T-helper 22 cell (primary cell): ENCODE data around the gene MACROD2.

ENCODE experiments used
- DNase-seq: peaks from one replicate; pipeline ENCODE4 v3.0.0-alpha.2; 2020; ENCODE audit warnings: low read depth

Gene MACROD2

GRCh38 chr20:15814911-15815310 lies 1819.6 kb downstream of the MACROD2 start:
- no peak for DNase-seq

DNA sequence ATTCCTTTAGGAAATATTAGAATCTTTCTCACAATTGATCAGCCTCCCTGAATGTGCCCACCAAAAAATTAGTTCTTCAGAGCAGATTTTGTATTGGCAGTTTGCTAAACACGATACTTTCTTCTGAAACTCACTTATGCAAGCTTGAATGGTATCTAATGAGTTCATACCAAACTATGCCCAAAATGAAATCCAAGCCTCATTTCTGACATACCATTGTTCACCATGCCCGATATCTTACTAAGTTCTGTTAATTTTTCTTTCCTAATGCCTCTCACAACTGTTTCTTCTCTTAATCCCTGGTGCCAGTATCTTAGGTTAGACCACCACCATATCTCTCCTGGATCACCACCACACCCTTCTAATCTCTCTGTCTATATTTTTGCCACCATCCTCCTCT lies 1822.0 kb downstream of the MACROD2 start:
- no peak for DNase-seq

DNA sequence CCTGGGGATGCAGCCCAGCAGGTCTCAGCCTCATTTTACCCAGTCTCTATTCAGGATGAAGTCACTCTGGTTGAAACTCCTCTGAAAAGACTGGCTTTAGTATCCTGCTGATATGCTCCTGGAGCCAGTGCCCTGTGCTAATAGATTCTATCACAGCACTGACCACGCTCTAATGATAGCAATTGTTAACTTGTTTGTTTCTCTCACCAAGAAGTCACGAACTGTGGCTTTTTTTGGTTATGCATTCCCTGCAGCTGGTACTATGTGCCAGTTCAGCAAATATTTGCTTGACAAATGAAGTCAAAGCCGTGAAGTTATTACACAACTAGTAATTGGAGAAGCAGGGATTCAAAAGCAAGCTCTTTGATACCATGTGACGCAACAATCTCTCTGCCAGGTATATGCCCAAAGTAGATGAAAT lies 1823.3 kb downstream of the MACROD2 start:
- no peak for DNase-seq

DNA sequence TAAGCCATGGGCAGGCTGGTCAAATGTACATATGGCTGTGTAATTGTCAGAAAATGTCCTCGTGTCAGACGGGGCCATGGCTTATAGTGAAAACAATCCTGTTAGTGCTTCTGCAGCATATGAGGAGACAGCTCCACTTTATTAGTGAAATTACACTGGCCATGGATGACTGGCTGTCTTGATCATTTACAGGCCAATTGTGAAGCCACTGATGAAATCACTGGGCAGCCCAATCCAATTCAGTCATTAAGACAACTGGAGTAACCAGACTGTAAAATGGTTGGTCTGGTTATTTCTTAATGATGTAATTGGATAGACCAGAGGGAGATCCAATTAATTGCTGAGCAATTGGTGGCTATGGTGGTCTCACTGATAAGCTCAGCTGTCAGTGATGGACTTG lies 1828.4 kb downstream of the MACROD2 start:
- DNase-seq: no peak

DNA sequence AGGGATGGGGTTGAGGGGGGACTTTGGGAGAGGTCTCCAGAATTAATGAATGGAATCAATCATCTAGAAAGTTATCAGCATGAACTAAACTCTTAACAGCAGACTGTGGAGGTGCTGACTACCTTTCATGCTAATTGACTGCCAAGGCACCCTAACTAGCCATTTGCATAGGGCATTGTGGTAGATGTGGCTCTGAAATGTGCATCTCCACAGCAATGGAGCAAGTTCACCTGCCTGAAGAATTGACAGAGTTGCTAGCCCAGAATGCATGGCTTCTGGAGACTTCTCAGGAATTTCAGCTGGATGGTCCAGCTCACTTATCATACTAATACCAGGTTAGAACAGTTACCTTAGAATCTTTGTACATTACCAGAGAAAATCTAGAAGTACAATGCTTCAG lies 1832.3 kb downstream of the MACROD2 start:
- DNase-seq: no peak

- no peak for DNase-seq
Observed at GRCh38 chr20:15831201-15831600, 1835.9 kb downstream of the MACROD2 start.

- no peak for DNase-seq
Observed at GRCh38 chr20:15832512-15832911, 1837.2 kb downstream of the MACROD2 start.

- DNase-seq: no peak
Observed at GRCh38 chr20:15834857-15835256, 1839.5 kb downstream of the MACROD2 start.

DNA sequence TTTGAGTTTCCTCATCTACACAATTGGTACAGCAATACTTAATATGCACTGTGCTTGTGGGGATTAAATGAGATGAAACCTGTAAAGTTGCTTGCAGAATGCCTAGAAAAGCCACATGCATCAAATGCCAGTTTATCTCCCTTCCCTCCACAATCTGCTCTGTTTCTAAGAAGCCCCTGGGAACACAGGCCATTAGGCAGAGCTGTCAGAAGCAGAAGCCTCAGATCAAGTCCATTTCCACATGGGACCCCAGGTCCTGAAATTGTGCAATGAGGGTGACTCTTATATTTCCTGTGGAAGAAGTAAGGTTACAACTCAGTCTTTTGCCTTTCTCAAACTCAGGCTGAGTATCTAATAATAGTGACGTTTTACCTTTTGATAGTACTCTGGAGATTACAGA lies 1840.5 kb downstream of the MACROD2 start:
- no peak for DNase-seq

DNA sequence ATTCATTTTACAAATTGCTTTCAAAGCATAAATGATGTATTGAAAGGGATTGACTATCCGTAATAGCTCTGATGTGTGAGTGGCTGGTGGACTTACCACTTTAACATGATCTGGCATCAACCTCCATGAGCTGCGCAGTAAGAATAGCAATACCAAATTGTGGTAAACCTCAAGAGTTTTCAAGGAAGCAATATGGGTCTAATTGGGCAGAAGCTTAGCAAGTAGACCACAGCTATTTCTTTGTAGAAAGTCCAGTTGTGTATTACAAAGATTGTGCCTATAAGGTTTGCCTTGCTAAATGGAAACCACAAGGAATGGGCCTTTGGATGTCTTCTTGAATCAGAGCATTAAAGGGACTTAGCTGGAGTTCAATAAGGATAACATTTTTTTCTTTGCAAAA lies 1841.3 kb downstream of the MACROD2 start:
- DNase-seq: no peak

- no peak for DNase-seq
Observed at GRCh38 chr20:15837563-15837962, 1842.2 kb downstream of the MACROD2 start.

GRCh38 chr20:15838466-15838865 lies 1843.2 kb downstream of the MACROD2 start:
- DNase-seq: no peak

- no peak for DNase-seq
Observed at GRCh38 chr20:15840636-15841301, 1845.5 kb downstream of the MACROD2 start.

- DNase-seq: no peak
Observed at GRCh38 chr20:15842872-15843271, 1847.6 kb downstream of the MACROD2 start.

GRCh38 chr20:15843777-15844176 lies 1848.5 kb downstream of the MACROD2 start:
- DNase-seq: no peak

- no peak for DNase-seq
Observed at GRCh38 chr20:15847196-15847784, 1852.0 kb downstream of the MACROD2 start.

- no peak for DNase-seq
Observed at GRCh38 chr20:15848126-15848525, 1852.8 kb downstream of the MACROD2 start.

DNA sequence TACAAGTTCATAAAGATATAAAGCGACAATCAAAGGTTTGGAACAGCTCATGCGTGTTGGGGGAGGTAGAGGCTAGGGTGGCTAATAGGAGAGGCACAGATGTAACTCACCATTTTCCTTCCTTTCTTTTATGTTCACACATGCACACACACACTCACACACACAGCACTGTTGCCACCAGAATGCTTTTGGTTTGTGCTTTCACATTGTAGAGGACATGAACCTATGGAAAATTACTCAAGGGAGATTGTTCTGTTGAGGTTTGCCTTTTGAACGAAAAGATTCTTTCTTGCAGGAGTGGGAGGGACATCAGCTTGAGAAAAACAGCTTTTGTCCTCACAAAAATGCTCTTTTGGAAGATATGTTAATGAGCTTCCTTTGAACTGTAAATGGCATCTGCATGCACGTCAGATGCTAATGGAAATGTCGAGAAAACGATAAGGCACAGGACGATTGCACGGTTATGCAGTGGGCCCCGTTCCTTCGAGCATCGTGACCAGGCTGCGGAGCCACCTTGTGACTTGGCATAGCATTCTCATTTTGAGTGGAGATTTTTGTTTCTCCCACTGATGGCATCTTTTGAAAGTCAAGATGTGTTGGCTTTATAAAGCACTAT lies 1853.8 kb downstream of the MACROD2 start:
- no peak for DNase-seq

GRCh38 chr20:15851576-15852215 lies 1856.4 kb downstream of the MACROD2 start:
- DNase-seq: no peak

DNA sequence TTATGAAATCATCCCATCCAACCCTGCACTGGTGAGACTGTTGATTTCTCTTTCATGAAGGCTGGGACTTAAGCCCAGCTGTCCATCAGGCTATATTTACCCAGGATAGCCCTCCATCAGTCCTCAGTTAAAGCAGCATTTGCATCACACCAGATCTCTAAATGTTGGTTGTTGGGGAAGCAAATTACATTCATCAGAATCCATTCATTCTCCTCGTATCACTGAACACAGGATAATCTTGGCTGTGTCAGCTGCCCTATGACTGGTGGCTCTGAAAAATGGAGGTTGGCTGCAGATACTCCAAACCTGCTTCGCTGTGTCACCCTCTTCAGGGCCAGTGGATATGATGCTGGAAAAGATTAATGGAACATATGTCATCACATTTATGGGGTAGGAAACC lies 1859.6 kb downstream of the MACROD2 start:
- DNase-seq: no peak

- DNase-seq: no peak
Observed at GRCh38 chr20:15857173-15857784, 1862.0 kb downstream of the MACROD2 start.

- DNase-seq: no peak
Observed at GRCh38 chr20:15859061-15859460, 1863.7 kb downstream of the MACROD2 start.

- no peak for DNase-seq
Observed at GRCh38 chr20:15860850-15861249, 1865.5 kb downstream of the MACROD2 start.
